K562 (cell line): ENCODE measurements around the gene GTF2H4. TPM values are rescaled to one million over a fixed set of nuclear protein-coding genes. Genes with fewer than 3 reads are reported as not detected.

Source experiments
- CHD7 ChIP-seq: fragments of 200-600 bp; sonication (generic); IDR thresholded peaks from one replicate; pipeline ENCODE4 v1.6.1; 2012; ENCODE audit warnings: mild to moderate bottlenecking, low read depth, low read length, inconsistent platforms
- ESRRB ChIP-seq: fragments of 250-450 bp; sonication (Bioruptor Pico); IDR thresholded peaks from 2 replicates; pipeline ENCODE4 v1.5.0; 2020; ENCODE audit warnings: mild to moderate bottlenecking, moderate library complexity, borderline replicate concordance
- FOS ChIP-seq: IDR thresholded peaks from 3 replicates; pipeline ENCODE4 v1.6.1; 2011; ENCODE audit not compliant: insufficient read length; ENCODE audit errors: extremely low read depth
- FOSL1 ChIP-seq: fragments of 200-800 bp; sonication (Bioruptor generic); conservative IDR thresholded peaks from 2 replicates; pipeline ENCODE4 v1.6.1; 2016; ENCODE audit warnings: missing genetic modification characterization, missing compliant biosample characterization
- GABPB2 ChIP-seq: fragments of 250-450 bp; sonication (Bioruptor Pico); conservative IDR thresholded peaks from 2 replicates; pipeline ENCODE4 v1.5.1; 2021; ENCODE audit warnings: mild to moderate bottlenecking
- HDAC1 ChIP-seq, 2 experiments: fragments of 450-650 bp; IDR thresholded peaks; 2 replicates each; pipeline ENCODE4 v1.6.1; 2016 to 2017; ENCODE audit warnings: inconsistent platforms in 1 of 2, mild to moderate bottlenecking in 1 of 2, moderate library complexity in 1 of 2
- MBD2 ChIP-seq: sonication (generic); IDR thresholded peaks from 2 replicates; pipeline ENCODE4 v1.6.1; 2016; ENCODE audit warnings: low read depth, borderline replicate concordance
- MYC ChIP-seq, 2 experiments: fragments of 250-450 bp in 1 of 2; sonication (Bioruptor Pico) in 1 of 2; IDR thresholded peaks; 2 replicates each; pipeline versions ENCODE4 v1.5.1 to v1.6.1; 2012 to 2021; ENCODE audit warnings: low read depth in 2 of 2, borderline replicate concordance in 1 of 2, improper control_type of control experiment in 1 of 2, low read length in 1 of 2, mild to moderate bottlenecking in 1 of 2, moderate library complexity in 1 of 2
- PHTF2 ChIP-seq: fragments of 250-450 bp; sonication (Bioruptor Pico); IDR thresholded peaks from 2 replicates; pipeline ENCODE4 v1.5.0; 2021; ENCODE audit warnings: mild to moderate bottlenecking
- POLR3G ChIP-seq: IDR thresholded peaks from 2 replicates; pipeline ENCODE4 v1.6.1; 2011; ENCODE audit not compliant: insufficient read length, insufficient replicate concordance; ENCODE audit errors: extremely low read depth
- RFX1 ChIP-seq: fragments of 450-650 bp; IDR thresholded peaks from 2 replicates; pipeline ENCODE4 v1.6.1; 2016; ENCODE audit warnings: mild to moderate bottlenecking, moderate library complexity
- SAFB ChIP-seq: fragments of 200-400 bp; formaldehyde crosslinking; IDR thresholded peaks from 2 replicates; pipeline ENCODE4 v1.6.1; 2017; ENCODE audit warnings: low read depth, low read length, borderline replicate concordance
- SMAD1 ChIP-seq: fragments of 150-350 bp; IDR thresholded peaks from 2 replicates; pipeline ENCODE4 v1.6.1; 2014; ENCODE audit warnings: low read length, low read depth; ENCODE audit not compliant: partially characterized antibody
- TAF15 ChIP-seq: fragments of 200-400 bp; formaldehyde crosslinking; IDR thresholded peaks from 2 replicates; pipeline ENCODE4 v1.6.1; 2017; ENCODE audit warnings: mild to moderate bottlenecking, low read depth, low read length, moderate library complexity
- XRCC3 ChIP-seq: fragments of 450-650 bp; IDR thresholded peaks from 2 replicates; pipeline ENCODE4 v1.6.1; 2017; ENCODE audit warnings: mild to moderate bottlenecking, moderate library complexity
- ZNF707 ChIP-seq: fragments of 250-450 bp; sonication (Bioruptor Pico); conservative IDR thresholded peaks from 2 replicates; pipeline ENCODE4 v1.8.0; 2022; ENCODE audit warnings: inconsistent platforms, mild to moderate bottlenecking, moderate library complexity
- ZNF79 ChIP-seq: fragments of 250-450 bp; sonication (Bioruptor Pico); IDR thresholded peaks from 2 replicates; pipeline ENCODE4 v1.4.0; 2020; ENCODE audit warnings: low read depth, mild to moderate bottlenecking, moderate library complexity
- polyA plus RNA-seq, 8 experiments: library from polyadenylated mRNA; depleted of rRNA in 4 of 8; stranded (reverse) in 5 of 8; unstranded in 3 of 8; fragments of >200 nt; fragmentation: Nextera tagmentation in 2 of 8; fragmentation: Illumina TruSeq in 1 of 8; extraction: Ambion mirVana in 2 of 8; extraction: Trizol in 1 of 8; gene quantifications; 2 replicates each; pipeline versions ENCODE4 v1.2.1 to v1.2.3, GENCODE V29; 2011 to 2014; ENCODE audit warnings: inconsistent platforms in 1 of 8, missing spikeins in 1 of 8
- total RNA-seq, 7 experiments: library from RNA; depleted of rRNA in 6 of 7; stranded (reverse); fragments of >200 nt in 6 of 7; fragmentation: Illumina TruSeq in 2 of 7; extraction: Trizol in 2 of 7; gene quantifications; 2 replicates each; pipeline versions ENCODE4 v1.2.1 to v1.2.3, GENCODE V29; 2011 to 2021; ENCODE audit warnings: low replicate concordance in 1 of 7

The GTF2H4 gene
- total and polyA plus RNA-seq, 9 of the 15 experiments (the other 6 are each of a cell fraction or from before 2014, with no cell fraction given), result 3.6 to 86.1 (median 39.6) TPM

- TF ChIP-seq CHD7 (no peak), MBD2 (0 out of 2 replicates have a peak, but pooled peaks have one; percentile 24), SAFB (no peak), SMAD1 (no peak), RFX1 (peak; percentile 91), ZNF707 (CRISPR knock-in tag) (no peak), XRCC3 (no peak), FOSL1 (tag) (peak; percentile 89), ESRRB (no peak), TAF15 (no peak), PHTF2 (no peak), GABPB2 (CRISPR knock-in tag) (no peak), POLR3G (no peak), MYC (IDR thresholded peaks at IDR 0.05; ENCODE audit: low read depth, low read length) (0 out of 2 replicates have a peak, but pooled peaks have one; percentile 20), MYC (CRISPR knock-in tag; IDR thresholded peaks at IDR 0.05; ENCODE audit: borderline replicate concordance, low read depth) (no peak), FOS (peak; percentile 26), HDAC1 (IDR thresholded peaks at IDR 0.05) (0 out of 4 replicates have a peak, but pooled peaks of 1 of the 2 experiments have one; percentile 11), ZNF79 (CRISPR knock-in tag) (no peak)
Observed at GRCh38 chr6:30885999-30886896, 21.8 kb upstream of the GTF2H4 start (continued).
